Uterus (tissue), 2 donors: ENCODE results near the gene NUBPL.

Experiments
- CTCF ChIP-seq, 4 experiments: fragments of 200-600 bp in 2 of 4; fragments of 450-650 bp in 2 of 4; sonication (generic) in 2 of 4; IDR thresholded peaks; one replicate each; pipeline ENCODE4 v1.5.1; 2016 to 2019; ENCODE audit warnings: antibody characterized with exemption in 4 of 4, mild to moderate bottlenecking in 2 of 4, moderate library complexity in 1 of 4
- POLR2A ChIP-seq, 2 donors: fragments of 450-650 bp; IDR thresholded peaks; one replicate each; pipeline ENCODE4 v1.6.1; 2016; ENCODE audit warnings: antibody characterized with exemption in 2 of 2, mild to moderate bottlenecking in 1 of 2, moderate library complexity in 1 of 2

- TF ChIP-seq POLR2A (IDR thresholded peaks at IDR 0.05) (no peak), CTCF (IDR thresholded peaks at IDR 0.05) (no peak)
Observed at GRCh38 chr14:31828946-31829868, 268.0 kb downstream of the NUBPL start.
